Brain microvascular endothelial cell (primary cell): ENCODE results near the gene ZDHHC5.
"Not testable (repeated sequence)": the region's sequence is repeated elsewhere in the genome, so short reads cannot be mapped to it uniquely, and the experiment has no call there.

Source experiments
- DNase-seq: peaks from one replicate; pipeline ENCODE4 v3.0.0-alpha.2; 2020
- H3K27ac ChIP-seq: fragments of 250-450 bp; sonication (Bioruptor Pico); 2 replicates; pipeline ENCODE4 v1.5.1; 2020; ENCODE audit warnings: mild to moderate bottlenecking, moderate library complexity
- H3K27me3 ChIP-seq: fragments of 250-450 bp; sonication (Bioruptor Pico); replicated peaks from 2 replicates; pipeline ENCODE4 v1.5.1; 2020; ENCODE audit warnings: mild to moderate bottlenecking
- H3K36me3 ChIP-seq: fragments of 250-450 bp; sonication (Bioruptor Pico); replicated peaks from 2 replicates; pipeline ENCODE4 v1.5.1; 2020; ENCODE audit warnings: mild to moderate bottlenecking
- H3K4me3 ChIP-seq: 2 replicates; pipeline ENCODE4 v1.5.1; 2011; ENCODE audit warnings: low read depth, mild to moderate bottlenecking, control low read depth, low read length, moderate library complexity
- in situ Hi-C: cut with HindIII; loops from 2 replicates; pipeline ENCODE4 v1.10.0; 2017; ENCODE audit warnings: low sequenced_read_pairs, low pct_ligation_motif_present
- TF ChIP-seq, protein P1 (sequence below): IDR thresholded peaks from 2 replicates; pipeline ENCODE4 v1.5.1; 2011; ENCODE audit warnings: low read depth, mild to moderate bottlenecking, moderate library complexity, low read length, control low read depth, inconsistent platforms; ENCODE audit errors: missing control alignments

Gene ZDHHC5

GRCh38 chr11:57650739-57651090 lies 17.2 kb upstream of the ZDHHC5 start:
- Histone ChIP-seq H3K4me3 (no peak overlapping the region), H3K36me3 (no peaks in the 10 kb centered on the region), H3K27me3 (peaks cover 20% of the 10 kb centered on the region), H3K27ac (no peak overlapping the region)
- no peak for DNase-seq
- TF ChIP-seq, protein P1, sequence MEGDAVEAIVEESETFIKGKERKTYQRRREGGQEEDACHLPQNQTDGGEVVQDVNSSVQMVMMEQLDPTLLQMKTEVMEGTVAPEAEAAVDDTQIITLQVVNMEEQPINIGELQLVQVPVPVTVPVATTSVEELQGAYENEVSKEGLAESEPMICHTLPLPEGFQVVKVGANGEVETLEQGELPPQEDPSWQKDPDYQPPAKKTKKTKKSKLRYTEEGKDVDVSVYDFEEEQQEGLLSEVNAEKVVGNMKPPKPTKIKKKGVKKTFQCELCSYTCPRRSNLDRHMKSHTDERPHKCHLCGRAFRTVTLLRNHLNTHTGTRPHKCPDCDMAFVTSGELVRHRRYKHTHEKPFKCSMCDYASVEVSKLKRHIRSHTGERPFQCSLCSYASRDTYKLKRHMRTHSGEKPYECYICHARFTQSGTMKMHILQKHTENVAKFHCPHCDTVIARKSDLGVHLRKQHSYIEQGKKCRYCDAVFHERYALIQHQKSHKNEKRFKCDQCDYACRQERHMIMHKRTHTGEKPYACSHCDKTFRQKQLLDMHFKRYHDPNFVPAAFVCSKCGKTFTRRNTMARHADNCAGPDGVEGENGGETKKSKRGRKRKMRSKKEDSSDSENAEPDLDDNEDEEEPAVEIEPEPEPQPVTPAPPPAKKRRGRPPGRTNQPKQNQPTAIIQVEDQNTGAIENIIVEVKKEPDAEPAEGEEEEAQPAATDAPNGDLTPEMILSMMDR, result no peak
- in situ Hi-C loops, result no loop called here

DNA sequence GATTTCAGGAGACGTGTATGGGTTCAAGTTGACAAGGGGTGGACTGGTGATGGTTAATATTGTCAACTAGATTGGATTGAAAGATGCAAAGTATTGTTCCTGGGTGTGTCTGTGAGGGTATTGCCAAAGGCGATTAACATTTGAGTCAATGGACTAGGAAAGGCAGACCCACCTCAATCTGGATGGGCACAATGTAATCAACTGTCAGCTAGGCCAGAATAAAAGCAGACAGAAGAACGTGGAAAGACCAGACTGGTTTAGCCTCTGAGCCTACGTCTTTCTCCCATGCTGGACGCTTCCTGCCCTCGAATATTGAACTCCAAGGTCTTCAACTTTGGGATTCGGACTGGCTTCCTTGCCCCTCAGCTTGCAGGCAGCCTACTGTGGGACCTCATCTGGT lies 16.5 kb upstream of the ZDHHC5 start:
- Histone ChIP-seq H3K4me3 (no peak overlapping the region), H3K27me3 (peaks cover 18% of the 10 kb centered on the region), H3K36me3 (no peaks in the 10 kb centered on the region), H3K27ac (no peak overlapping the region)
- DNase-seq, result no peak
- TF ChIP-seq, protein P1, result no peak
- in situ Hi-C loops, result no loop called here

DNA sequence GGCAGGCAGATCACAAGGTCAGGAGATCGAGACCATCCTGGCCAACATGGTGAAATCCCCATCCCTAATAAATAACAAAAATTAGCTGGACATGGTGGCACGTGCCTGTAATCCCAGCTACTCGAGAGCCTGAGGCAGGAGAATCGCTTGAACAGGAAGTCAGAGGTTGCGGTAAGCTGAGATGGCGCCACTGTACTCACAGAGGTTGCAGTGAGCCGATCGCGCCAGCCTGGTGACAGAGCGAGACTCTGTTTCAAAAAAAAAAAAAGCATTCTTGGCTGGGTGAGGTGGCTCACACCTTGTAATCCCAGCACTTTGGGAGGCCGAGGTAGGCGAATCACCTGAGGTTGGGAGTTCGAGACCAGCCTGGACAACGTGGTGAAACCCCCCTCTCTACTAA lies 15.7 kb upstream of the ZDHHC5 start:
- in situ Hi-C loops, H3K27ac ChIP-seq, DNase-seq, H3K36me3 ChIP-seq, H3K4me3 ChIP-seq, H3K27me3 ChIP-seq: not testable (repeated sequence)

DNA sequence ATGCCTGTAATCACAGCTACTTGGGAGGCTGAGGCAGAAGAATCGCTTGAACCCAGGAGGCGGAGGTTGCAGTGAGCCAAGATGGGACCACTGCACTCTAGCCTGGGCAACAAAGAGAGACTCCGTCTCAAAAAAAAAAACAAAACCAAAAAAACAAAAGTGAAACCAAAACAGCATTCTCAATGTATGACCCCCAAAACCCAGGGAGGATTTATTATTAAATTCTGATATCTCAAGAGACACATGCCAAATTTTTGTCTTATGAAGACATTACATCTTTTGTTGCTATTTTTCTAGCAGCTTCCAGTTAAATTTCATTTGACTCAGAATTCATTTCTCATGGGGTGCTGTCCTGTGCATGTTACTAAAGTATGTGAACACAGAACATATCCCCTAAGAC lies 15.3 kb upstream of the ZDHHC5 start:
- Histone ChIP-seq H3K4me3 (no peak overlapping the region), H3K27ac (no peak overlapping the region), H3K27me3 (peaks cover 5% of the 10 kb centered on the region), H3K36me3 (no peaks in the 10 kb centered on the region)
- TF ChIP-seq, protein P1, result no peak
- no peak for DNase-seq
- in situ Hi-C loops, result no loop called here

DNA sequence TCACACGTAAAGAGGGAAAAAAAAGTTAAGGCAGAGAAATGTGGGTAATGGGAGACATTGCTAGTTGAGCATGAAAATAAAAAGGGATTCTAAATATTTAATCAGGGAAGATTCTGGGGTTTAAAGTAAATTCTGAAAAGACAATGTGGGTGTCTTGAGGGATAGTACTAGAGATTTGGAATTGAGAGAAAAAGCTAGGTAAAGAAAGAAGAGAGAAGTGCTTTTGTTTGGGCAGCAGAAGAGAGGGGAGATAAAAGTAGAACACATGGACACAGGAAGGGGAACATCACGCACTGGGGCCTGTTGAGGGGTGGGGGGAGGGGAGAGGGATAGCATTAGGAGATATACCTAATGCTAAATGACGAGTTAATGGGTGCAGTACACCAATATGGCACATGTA lies 14.8 kb upstream of the ZDHHC5 start:
- in situ Hi-C loops, result no loop called here
- Histone ChIP-seq H3K4me3 (no peak overlapping the region), H3K27ac (no peak overlapping the region), H3K27me3 (no peaks in the 10 kb centered on the region), H3K36me3 (no peaks in the 10 kb centered on the region)
- DNase-seq, result no peak
- TF ChIP-seq, protein P1, result no peak

DNA sequence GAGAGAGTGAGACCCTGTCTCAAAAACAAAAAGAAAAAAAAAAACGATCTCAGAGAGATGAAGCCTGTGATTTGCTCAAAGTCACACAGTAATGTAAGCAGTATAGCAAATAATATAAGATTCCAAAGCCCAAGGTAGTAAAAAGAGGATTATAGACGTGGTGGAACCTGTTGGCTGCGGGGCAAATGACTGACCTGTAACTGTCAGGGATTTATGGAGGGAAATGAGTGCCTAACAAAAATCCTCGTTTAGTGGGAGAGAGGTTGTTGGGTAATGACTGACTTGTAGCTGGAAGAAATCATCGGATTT lies 11.1 kb upstream of the ZDHHC5 start:
- peak overlapping the region; percentile 91 for H3K4me3 ChIP-seq
- no peak for DNase-seq
- TF ChIP-seq, protein P1, result no peak
- H3K27me3 ChIP-seq, result no peaks in the 10 kb centered on the region
- peaks cover 20% of the 10 kb centered on the region for H3K36me3 ChIP-seq
- in situ Hi-C loops, result no loop called here
- peak overlapping the region; percentile 71 for H3K27ac ChIP-seq
